GM18873 (cell line): ENCODE results near the gene IDUA.
"Not testable (repeated sequence)": the region's sequence is repeated elsewhere in the genome, so short reads cannot be mapped to it uniquely, and the experiment has no call there.

Source experiments
- ATAC-seq: cut with Tn5 transposase; IDR thresholded peaks from one replicate; pipeline ENCODE4 v1.9.1; 2021; ENCODE audit warnings: mild to moderate bottlenecking, moderate library complexity, moderate number of reproducible peaks; ENCODE audit not compliant: unreplicated experiment, low FRiP score

Gene IDUA

GRCh38 chr4:1042352-1043055 lies 55.7 kb downstream of the IDUA start:
- no peak for ATAC-seq

- no peak for ATAC-seq
These were observed 56.3 kb downstream of the IDUA start for GRCh38 chr4:1043162-1043561.

GRCh38 chr4:1043651-1044468 lies 57.0 kb downstream of the IDUA start:
- ATAC-seq: no peak

- no peak for ATAC-seq
These were observed 57.8 kb downstream of the IDUA start for GRCh38 chr4:1044469-1045192.

GRCh38 chr4:1045193-1045594 lies 58.4 kb downstream of the IDUA start:
- ATAC-seq: no peak

GRCh38 chr4:1045595-1046201 lies 58.9 kb downstream of the IDUA start:
- no peak for ATAC-seq

- not testable (repeated sequence) for ATAC-seq
These were observed 59.8 kb downstream of the IDUA start for GRCh38 chr4:1046581-1047011.

- no peak for ATAC-seq
These were observed 60.5 kb downstream of the IDUA start for GRCh38 chr4:1047106-1047975.

GRCh38 chr4:1047976-1048772 lies 61.3 kb downstream of the IDUA start:
- no peak for ATAC-seq

GRCh38 chr4:1048773-1049590 lies 62.1 kb downstream of the IDUA start:
- ATAC-seq: no peak

- no peak for ATAC-seq
These were observed 62.7 kb downstream of the IDUA start for GRCh38 chr4:1049591-1049905.

GRCh38 chr4:1050486-1051213 lies 63.8 kb downstream of the IDUA start:
- no peak for ATAC-seq

- ATAC-seq: no peak
These were observed 64.6 kb downstream of the IDUA start for GRCh38 chr4:1051472-1051871.

- no peak for ATAC-seq
These were observed 65.4 kb downstream of the IDUA start for GRCh38 chr4:1052231-1052671.

- ATAC-seq: no peak
These were observed 66.3 kb downstream of the IDUA start for GRCh38 chr4:1053080-1053661.

GRCh38 chr4:1053891-1054290 lies 67.0 kb downstream of the IDUA start:
- ATAC-seq: not testable (repeated sequence)
